ENCODE data around the gene ARID3B.
A peak's percentile ranks its signal among the peaks of the same experiment; 100 is the strongest.
"Not testable (repeated sequence)": the region's sequence is repeated elsewhere in the genome, so short reads cannot be mapped to it uniquely, and the experiment has no call there.

Gene ARID3B

GRCh38 chr15:74626336-74626735 is 85.3 kb downstream of the ARID3B start:
- H3K4me3 ChIP-seq (ENCODE audit: low read depth, low read length) = no peak overlapping the region
- no peak for DNase-seq (ENCODE audit: low read depth)
- TF ChIP-seq CTCF (IDR thresholded peaks at IDR 0.05; ENCODE audit: control insufficient read depth, extremely low read depth, insufficient read depth) = no peak

DNA sequence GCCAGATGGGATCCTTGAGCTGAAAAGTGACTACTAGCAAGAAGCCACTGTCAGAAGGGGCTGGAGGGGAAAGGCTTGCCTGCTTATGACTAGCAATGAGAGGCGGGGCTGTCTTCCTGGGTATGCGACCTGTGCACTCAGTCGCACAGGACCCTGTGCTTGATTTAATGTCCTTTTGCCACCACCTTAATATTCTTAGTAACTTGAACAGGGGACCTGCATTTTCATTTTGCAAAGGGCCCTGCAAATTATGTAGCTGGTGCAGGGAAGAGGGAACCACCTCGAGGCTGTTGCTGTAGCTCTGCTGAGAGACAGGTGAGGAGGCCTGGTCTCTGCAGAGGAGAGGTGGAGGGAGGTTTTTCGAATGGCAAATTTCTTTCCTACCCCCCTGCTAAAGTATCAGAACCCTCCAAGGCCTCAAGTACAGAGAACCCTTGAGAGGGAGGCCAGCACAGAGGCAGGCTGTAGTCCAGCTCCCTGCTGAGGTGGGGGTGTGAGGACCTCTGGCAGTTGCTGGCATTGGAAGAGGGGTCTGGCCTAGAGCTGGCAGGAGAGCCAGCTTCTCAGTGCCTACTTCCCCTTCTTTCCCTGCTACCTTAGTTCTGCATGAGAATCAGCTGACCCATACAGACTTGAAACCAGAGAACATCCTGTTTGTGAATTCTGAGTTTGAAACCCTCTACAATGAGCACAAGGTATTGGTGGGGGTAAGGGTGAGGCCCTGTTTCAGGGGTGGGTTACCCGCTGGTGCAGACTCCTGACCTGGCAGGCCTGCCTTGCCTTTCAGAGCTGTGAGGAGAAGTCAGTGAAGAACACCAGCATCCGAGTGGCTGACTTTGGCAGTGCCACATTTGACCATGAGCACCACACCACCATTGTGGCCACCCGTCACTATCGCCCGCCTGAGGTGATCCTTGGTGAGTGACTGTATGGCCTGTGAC is 86.0 kb downstream of the ARID3B start:
- H3K4me3 ChIP-seq (ENCODE audit: low read depth, low read length) = no peak overlapping the region
- no peak for TF ChIP-seq CTCF (IDR thresholded peaks at IDR 0.05; ENCODE audit: control insufficient read depth, extremely low read depth, insufficient read depth)
- no peak for DNase-seq (ENCODE audit: low read depth)

GRCh38 chr15:74627766-74628165 is 86.7 kb downstream of the ARID3B start:
- DNase-seq (ENCODE audit: low read depth) = no peak
- no peak for TF ChIP-seq CTCF (IDR thresholded peaks at IDR 0.05; ENCODE audit: control insufficient read depth, extremely low read depth, insufficient read depth)
- H3K4me3 ChIP-seq (ENCODE audit: low read depth, low read length) = no peak overlapping the region

- no peak for TF ChIP-seq CTCF (IDR thresholded peaks at IDR 0.05; ENCODE audit: control insufficient read depth, extremely low read depth, insufficient read depth)
- no peak for DNase-seq (ENCODE audit: low read depth)
- H3K4me3 ChIP-seq (ENCODE audit: low read depth, low read length) = no peak overlapping the region
Measured at GRCh38 chr15:74628199-74628598, 87.2 kb downstream of the ARID3B start.

DNA sequence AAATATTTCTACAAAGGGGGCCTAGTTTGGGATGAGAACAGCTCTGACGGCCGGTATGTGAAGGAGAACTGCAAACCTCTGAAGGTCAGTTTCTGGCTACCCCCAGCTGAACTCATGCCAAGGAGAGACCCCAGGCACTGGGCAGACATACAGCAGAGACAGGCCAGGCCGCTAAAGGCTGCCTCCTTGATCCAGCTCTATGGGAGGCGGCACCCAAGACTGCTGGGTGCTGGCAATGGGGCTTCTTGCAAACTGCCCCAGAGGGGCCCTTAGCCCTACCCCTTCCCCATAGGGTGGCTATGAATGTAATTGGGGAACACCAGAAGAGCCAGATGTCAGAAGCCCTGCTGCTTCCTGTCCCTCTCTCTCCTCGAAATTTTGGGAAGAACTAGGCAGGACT is 87.9 kb downstream of the ARID3B start:
- no peak for DNase-seq (ENCODE audit: low read depth)
- TF ChIP-seq CTCF (IDR thresholded peaks at IDR 0.05; ENCODE audit: control insufficient read depth, extremely low read depth, insufficient read depth) = no peak
- H3K4me3 ChIP-seq (ENCODE audit: low read depth, low read length) = no peak overlapping the region

DNA sequence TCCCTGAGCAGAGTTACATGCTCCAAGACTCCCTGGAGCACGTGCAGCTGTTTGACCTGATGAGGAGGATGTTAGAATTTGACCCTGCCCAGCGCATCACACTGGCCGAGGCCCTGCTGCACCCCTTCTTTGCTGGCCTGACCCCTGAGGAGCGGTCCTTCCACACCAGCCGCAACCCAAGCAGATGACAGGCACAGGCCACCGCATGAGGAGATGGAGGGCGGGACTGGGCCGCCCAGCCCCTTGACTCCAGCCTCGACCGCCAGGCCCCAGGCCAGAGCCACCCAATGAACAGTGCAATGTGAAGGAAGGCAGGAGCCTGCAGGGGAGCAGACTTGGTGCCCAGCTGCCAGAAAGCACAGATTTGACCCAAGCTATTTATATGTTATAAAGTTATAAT is 88.7 kb downstream of the ARID3B start:
- H3K4me3 ChIP-seq (ENCODE audit: low read depth, low read length); DNase-seq (ENCODE audit: low read depth): not testable (repeated sequence)

DNA sequence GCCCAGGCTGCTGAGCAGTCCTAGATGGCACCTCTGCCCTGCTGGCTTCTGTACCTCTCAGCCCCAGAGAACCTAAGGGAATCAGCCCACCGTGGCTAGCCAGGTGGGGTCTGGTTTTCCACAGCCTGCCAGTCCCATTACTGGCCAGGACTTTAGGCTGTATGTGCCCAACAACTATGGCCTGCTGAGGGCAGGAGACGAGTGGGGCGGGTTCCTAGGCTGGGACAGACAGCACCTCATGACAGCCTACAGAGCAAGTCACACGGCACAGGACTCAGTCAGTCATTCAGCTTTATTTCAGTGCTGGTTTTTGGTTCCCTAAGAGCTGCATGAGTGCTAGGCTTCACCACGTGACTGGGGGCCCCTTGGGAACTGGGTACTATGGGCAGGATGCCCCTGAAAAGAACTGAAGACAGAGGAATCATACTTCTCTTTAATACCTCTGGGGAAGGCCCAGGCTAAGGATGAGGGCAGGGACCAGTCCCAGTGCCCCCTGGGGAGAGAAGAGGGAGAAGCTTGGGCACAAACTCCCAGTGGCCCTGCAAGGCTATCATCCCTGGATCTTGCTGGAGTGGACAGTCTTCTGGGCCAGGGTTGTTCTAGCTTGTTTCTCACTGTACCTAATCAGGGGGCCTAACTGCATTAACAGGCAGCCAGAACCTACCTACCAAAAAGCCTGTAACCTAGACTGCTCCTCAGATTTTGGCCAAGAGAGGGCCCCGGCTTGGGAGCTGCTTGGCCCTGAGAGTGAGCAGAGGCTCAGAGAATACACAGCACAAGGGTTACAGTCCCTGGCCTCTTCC is 89.5 kb downstream of the ARID3B start:
- DNase-seq (ENCODE audit: low read depth) = no peak
- TF ChIP-seq CTCF (IDR thresholded peaks at IDR 0.05; ENCODE audit: control insufficient read depth, extremely low read depth, insufficient read depth) = peak; percentile 18; the same call in 1 of the 2 replicates
- no peak overlapping the region for H3K4me3 ChIP-seq (ENCODE audit: low read depth, low read length)

Measured in LNCaP clone FGC (cell line).